Neural cell (in vitro differentiated cells): Measurements from ENCODE around the gene ZNF574. TPM values are rescaled to one million over a fixed set of nuclear protein-coding genes. Genes with fewer than 3 reads are reported as not detected.

ENCODE experiments used
- H2AFZ ChIP-seq: fragments of 200-600, 300-800 bp; sonication (generic), shearing (Covaris generic); 2 replicates; pipeline ENCODE4 v1.6.0; 2014; ENCODE audit warnings: low read depth, mild to moderate bottlenecking, antibody characterized with exemption, low read length, moderate library complexity
- H3F3A ChIP-seq: fragments of 200-600 bp; shearing (Covaris generic); 2 replicates; pipeline ENCODE4 v1.6.1; 2016; ENCODE audit warnings: mild to moderate bottlenecking, moderate library complexity, mixed read lengths, antibody characterized with exemption, low read length; ENCODE audit not compliant: insufficient read depth, poor library complexity, severe bottlenecking
- H3K27ac ChIP-seq: fragments of 200-600, 300-800 bp; sonication (generic), shearing (Covaris generic); 2 replicates; pipeline ENCODE4 v1.5.1; 2014; ENCODE audit warnings: mild to moderate bottlenecking, low read length, moderate library complexity
- H3K27me3 ChIP-seq: fragments of 300-800, 200-600 bp; sonication (generic), shearing (Covaris generic); 2 replicates; pipeline ENCODE4 v1.6.0; 2014; ENCODE audit warnings: mild to moderate bottlenecking, low read depth, low read length, moderate library complexity; ENCODE audit not compliant: insufficient read depth
- H3K36me3 ChIP-seq: fragments of 300-800, 200-600 bp; sonication (generic), shearing (Covaris generic); 2 replicates; pipeline ENCODE4 v1.5.1; 2014; ENCODE audit warnings: mild to moderate bottlenecking, antibody characterized with exemption, low read length, moderate library complexity; ENCODE audit not compliant: insufficient read depth
- H3K4me2 ChIP-seq: fragments of 300-800, 200-600 bp; sonication (generic), shearing (Covaris generic); 2 replicates; pipeline ENCODE4 v1.6.0; 2014; ENCODE audit warnings: mild to moderate bottlenecking, low read length
- H3K4me3 ChIP-seq: fragments of 300-800, 200-600 bp; sonication (generic), shearing (Covaris generic); 2 replicates; pipeline ENCODE4 v1.5.1; 2014; ENCODE audit warnings: mild to moderate bottlenecking, low read length, moderate library complexity
- H3K79me2 ChIP-seq: fragments of 200-600 bp; shearing (Covaris generic); replicated peaks from 2 replicates; pipeline ENCODE4 v1.6.0; 2014; ENCODE audit warnings: mild to moderate bottlenecking, low read length, moderate library complexity; ENCODE audit not compliant: insufficient read depth
- H3K9ac ChIP-seq: fragments of 300-800, 200-600 bp; sonication (generic), shearing (Covaris generic); 2 replicates; pipeline ENCODE4 v1.6.1; 2016; ENCODE audit warnings: mild to moderate bottlenecking, low read length, mixed read lengths
- H3K9me2 ChIP-seq: fragments of 200-600 bp; shearing (Covaris generic); 2 replicates; pipeline ENCODE4 v1.6.1; 2016; ENCODE audit warnings: mild to moderate bottlenecking, low read length, mixed read lengths; ENCODE audit not compliant: insufficient read depth
- H3K9me3 ChIP-seq: fragments of 200-600, 300-800 bp; sonication (generic), shearing (Covaris generic); 2 replicates; pipeline ENCODE4 v1.6.1; 2016; ENCODE audit warnings: mild to moderate bottlenecking, mixed run types, low read length, moderate library complexity, mixed read lengths
- H4K20me1 ChIP-seq: fragments of 200-600 bp; shearing (Covaris generic); 2 replicates; pipeline ENCODE4 v1.6.1; 2016; ENCODE audit warnings: mild to moderate bottlenecking, mixed run types; ENCODE audit not compliant: insufficient read depth
- CTCF ChIP-seq: fragments of 450-650 bp; IDR thresholded peaks from 2 replicates; pipeline ENCODE4 v1.5.1; 2014; ENCODE audit warnings: antibody characterized with exemption, mild to moderate bottlenecking, moderate library complexity; ENCODE audit not compliant: poor library complexity, severe bottlenecking
- EP300 ChIP-seq: fragments of 450-650 bp; conservative IDR thresholded peaks from 2 replicates; pipeline ENCODE4 v1.6.1; 2014; ENCODE audit warnings: antibody characterized with exemption, mild to moderate bottlenecking, moderate library complexity; ENCODE audit not compliant: poor library complexity, severe bottlenecking
- EZH2 ChIP-seq: fragments of 200-600, 300-800 bp; shearing (Covaris generic), sonication (generic); IDR thresholded peaks from 2 replicates; pipeline ENCODE4 v1.6.1; 2014; ENCODE audit warnings: antibody characterized with exemption, low read length, borderline replicate concordance, mild to moderate bottlenecking; ENCODE audit not compliant: insufficient read depth, poor library complexity, severe bottlenecking
- MXI1 ChIP-seq: fragments of 450-650 bp; conservative IDR thresholded peaks from 2 replicates; pipeline ENCODE4 v1.6.1; 2014; ENCODE audit warnings: antibody characterized with exemption, mild to moderate bottlenecking; ENCODE audit not compliant: poor library complexity, severe bottlenecking
- POLR2AphosphoS5 ChIP-seq: IDR thresholded peaks from 2 replicates; pipeline ENCODE4 v1.6.1; 2012
- RAD21 ChIP-seq: fragments of 450-650 bp; conservative IDR thresholded peaks from 2 replicates; pipeline ENCODE4 v1.6.1; 2014; ENCODE audit warnings: antibody characterized with exemption, mild to moderate bottlenecking, moderate library complexity
- REST ChIP-seq: IDR thresholded peaks from 2 replicates; pipeline ENCODE4 v1.6.1; 2012; ENCODE audit warnings: borderline replicate concordance
- SMC3 ChIP-seq: fragments of 450-650 bp; conservative IDR thresholded peaks from 2 replicates; pipeline ENCODE4 v1.6.1; 2014; ENCODE audit warnings: antibody characterized with exemption, mild to moderate bottlenecking, moderate library complexity; ENCODE audit not compliant: poor library complexity
- polyA plus RNA-seq: library from polyadenylated mRNA; depleted of rRNA; stranded (reverse); fragments of >200 nt; gene quantifications from 2 replicates; pipeline ENCODE4 v1.2.3, GENCODE V29; 2014

The ZNF574 gene
- polyA plus RNA-seq, 1 donor from 2014 or later, result 7.0 TPM

GRCh38 chr19:42065511-42065910, 10.5 kb upstream of the ZNF574 start:
- peak overlapping the region; percentile 90 for H3K4me3 ChIP-seq
- H3K4me2 ChIP-seq, result no peak overlapping the region
- no peaks in the 10 kb centered on the region for H3K9me3 ChIP-seq
- no peaks in the 10 kb centered on the region for H3K36me3 ChIP-seq
- H3K9ac ChIP-seq, result peak overlapping the region; percentile 96
- H3K9me2 ChIP-seq, result no peaks in the 10 kb centered on the region
- H3K27me3 ChIP-seq, result no peaks in the 10 kb centered on the region
- H3K27ac ChIP-seq, result peak overlapping the region; percentile 92
- no peaks in the 10 kb centered on the region for H4K20me1 ChIP-seq
- peaks cover 3% of the 10 kb centered on the region for H3F3A ChIP-seq
- TF ChIP-seq EP300 (no peak), CTCF (no peak), MXI1 (no peak), REST (no peak), RAD21 (no peak), EZH2 (no peak)
- no peak overlapping the region for H2AFZ ChIP-seq
- H3K79me2 ChIP-seq, result peaks cover 52% of the 10 kb centered on the region

GRCh38 chr19:42066075-42066754, 9.8 kb upstream of the ZNF574 start:
- Histone ChIP-seq H3F3A (peaks cover 3% of the 10 kb centered on the region), H3K9ac (peak overlapping the region; percentile 96), H3K36me3 (no peaks in the 10 kb centered on the region), H3K9me2 (no peaks in the 10 kb centered on the region), H3K27me3 (no peaks in the 10 kb centered on the region), H3K4me2 (peak overlapping the region; percentile 68), H4K20me1 (no peaks in the 10 kb centered on the region), H2AFZ (no peak overlapping the region), H3K79me2 (peaks cover 58% of the 10 kb centered on the region), H3K9me3 (no peaks in the 10 kb centered on the region), H3K27ac (peak overlapping the region; percentile 92), H3K4me3 (peak overlapping the region; percentile 90)
- peak; percentile 13 for TF ChIP-seq POLR2AphosphoS5
- TF ChIP-seq EZH2, result no peak
- no peak for TF ChIP-seq SMC3
- peak; percentile 72 for TF ChIP-seq REST
